HEK293 (cell line): Measurements from ENCODE around the gene USP26.

ENCODE experiments used
- CTCF ChIA-PET: fragments of 350-600 bp; formaldehyde crosslinking; extraction: SDS; loops from one replicate; lab custom pipeline; 2021; ENCODE audit warnings: antibody characterized with exemption; lab: Yijun Ruan, JAX
- POLR2A ChIA-PET: fragments of 300-600 bp; formaldehyde crosslinking; extraction: SDS; loops from one replicate; lab custom pipeline; 2020; ENCODE audit warnings: antibody characterized with exemption, inconsistent platforms; lab: Yijun Ruan, JAX
- H3K27ac ChIP-seq: fragments of 200-500 bp; sonication (Bioruptor generic); 2 replicates; pipeline ENCODE4 v1.5.1; 2014; ENCODE audit warnings: low read depth, low read length, control low read depth, inconsistent platforms; ENCODE audit errors: extremely low read depth
- H3K36me3 ChIP-seq, 2 experiments: fragments of 200-500 bp in 1 of 2; sonication (Bioruptor generic) in 1 of 2; 1 replicate in 1 of 2; 2 replicates in 1 of 2; pipeline ENCODE4 v1.5.1; 2014 to 2017; ENCODE audit warnings: inconsistent platforms in 2 of 2, low read length in 2 of 2; ENCODE audit not compliant: control insufficient read depth in 2 of 2, insufficient read depth in 1 of 2
- H3K4me1 ChIP-seq: fragments of 200-500 bp; sonication (Bioruptor generic); 2 replicates; pipeline ENCODE4 v1.5.1; 2014; ENCODE audit warnings: mild to moderate bottlenecking, low read length, inconsistent platforms; ENCODE audit not compliant: control insufficient read depth, insufficient read depth
- H3K4me3 ChIP-seq: 2 replicates; pipeline ENCODE4 v1.5.1; 2011; ENCODE audit warnings: low read depth, mild to moderate bottlenecking, control low read depth, low read length, moderate library complexity
- H3K9me3 ChIP-seq: fragments of 200-500 bp; sonication (Bioruptor generic); 2 replicates; pipeline ENCODE4 v1.5.1; 2014; ENCODE audit warnings: low read depth, low read length, inconsistent platforms; ENCODE audit not compliant: control insufficient read depth, insufficient read depth
- BCL11B ChIP-seq: fragments of 450-650 bp; formaldehyde crosslinking; IDR thresholded peaks from 2 replicates; pipeline ENCODE4 v1.5.1; 2016; ENCODE audit warnings: low read depth, missing biosample characterization, missing genetic modification characterization
- KLF1 ChIP-seq: fragments of 450-650 bp; formaldehyde crosslinking; IDR thresholded peaks from 2 replicates; pipeline ENCODE4 v1.5.1; 2016; ENCODE audit warnings: missing biosample characterization, missing genetic modification characterization
- KLF8 ChIP-seq: fragments of 450-650 bp; formaldehyde crosslinking; IDR thresholded peaks from 2 replicates; pipeline ENCODE4 v1.5.1; 2016; ENCODE audit warnings: missing biosample characterization, missing genetic modification characterization
- KLF9 ChIP-seq: fragments of 450-650 bp; formaldehyde crosslinking; IDR thresholded peaks from 2 replicates; pipeline ENCODE4 v1.5.1; 2016; ENCODE audit warnings: missing biosample characterization, missing genetic modification characterization, low read depth
- PRDM10 ChIP-seq: fragments of 450-650 bp; formaldehyde crosslinking; IDR thresholded peaks from 2 replicates; pipeline ENCODE4 v1.5.1; 2016; ENCODE audit warnings: missing biosample characterization, missing genetic modification characterization
- PRDM2 ChIP-seq: fragments of 450-650 bp; formaldehyde crosslinking; IDR thresholded peaks from 2 replicates; pipeline ENCODE4 v1.5.1; 2016; ENCODE audit warnings: missing biosample characterization, missing genetic modification characterization, borderline replicate concordance
- WT1 ChIP-seq: fragments of 450-650 bp; formaldehyde crosslinking; IDR thresholded peaks from 2 replicates; pipeline ENCODE4 v1.5.1; 2016; ENCODE audit warnings: missing biosample characterization, missing genetic modification characterization
- ZNF10 ChIP-seq: fragments of 450-650 bp; formaldehyde crosslinking; IDR thresholded peaks from 2 replicates; pipeline ENCODE4 v1.5.1; 2017; ENCODE audit warnings: missing biosample characterization, missing genetic modification characterization
- ZNF140 ChIP-seq: fragments of 450-650 bp; formaldehyde crosslinking; IDR thresholded peaks from 2 replicates; pipeline ENCODE4 v1.5.1; 2016; ENCODE audit warnings: missing biosample characterization, missing genetic modification characterization
- ZNF239 ChIP-seq: fragments of 450-650 bp; formaldehyde crosslinking; IDR thresholded peaks from 2 replicates; pipeline ENCODE4 v1.5.1; 2016; ENCODE audit warnings: missing biosample characterization, missing genetic modification characterization
- ZNF324 ChIP-seq: fragments of 450-650 bp; formaldehyde crosslinking; IDR thresholded peaks from 2 replicates; pipeline ENCODE4 v1.5.1; 2016; ENCODE audit warnings: missing biosample characterization, missing genetic modification characterization
- ZNF48 ChIP-seq: fragments of 450-650 bp; formaldehyde crosslinking; IDR thresholded peaks from 2 replicates; pipeline ENCODE4 v1.5.1; 2016; ENCODE audit warnings: missing biosample characterization, missing genetic modification characterization
- ZNF521 ChIP-seq: fragments of 450-650 bp; formaldehyde crosslinking; IDR thresholded peaks from 2 replicates; pipeline ENCODE4 v1.5.1; 2017; ENCODE audit warnings: missing biosample characterization, mild to moderate bottlenecking, missing genetic modification characterization
- ZNF571 ChIP-seq: fragments of 450-650 bp; formaldehyde crosslinking; IDR thresholded peaks from 2 replicates; pipeline ENCODE4 v1.5.0; 2017; ENCODE audit warnings: missing biosample characterization, missing genetic modification characterization
- ZNF660 ChIP-seq: fragments of 450-650 bp; IDR thresholded peaks from 2 replicates; pipeline ENCODE4 v1.5.1; 2018; ENCODE audit warnings: missing biosample characterization, mild to moderate bottlenecking, missing genetic modification characterization
- ZNF830 ChIP-seq: fragments of 450-650 bp; IDR thresholded peaks from 2 replicates; pipeline ENCODE4 v1.5.0; 2018; ENCODE audit warnings: missing biosample characterization, missing genetic modification characterization, low read depth, mild to moderate bottlenecking, moderate library complexity
- ZNF843 ChIP-seq: fragments of 450-650 bp; formaldehyde crosslinking; IDR thresholded peaks from 2 replicates; pipeline ENCODE4 v1.5.1; 2016; ENCODE audit warnings: missing biosample characterization, missing genetic modification characterization
- TF ChIP-seq, protein P1 (sequence below): fragments of 450-650 bp; formaldehyde crosslinking; IDR thresholded peaks from 2 replicates; pipeline ENCODE4 v1.5.1; 2017; ENCODE audit warnings: missing biosample characterization, missing genetic modification characterization
- TF ChIP-seq, protein P2 (sequence below): fragments of 450-650 bp; formaldehyde crosslinking; IDR thresholded peaks from 2 replicates; pipeline ENCODE4 v1.5.1; 2017; ENCODE audit warnings: missing biosample characterization, mild to moderate bottlenecking, missing genetic modification characterization, moderate library complexity

USP26 gene

GRCh38 chrX:132984058-132984650, 112.8 kb downstream of the USP26 start (continued):
- TF ChIP-seq, protein P1, sequence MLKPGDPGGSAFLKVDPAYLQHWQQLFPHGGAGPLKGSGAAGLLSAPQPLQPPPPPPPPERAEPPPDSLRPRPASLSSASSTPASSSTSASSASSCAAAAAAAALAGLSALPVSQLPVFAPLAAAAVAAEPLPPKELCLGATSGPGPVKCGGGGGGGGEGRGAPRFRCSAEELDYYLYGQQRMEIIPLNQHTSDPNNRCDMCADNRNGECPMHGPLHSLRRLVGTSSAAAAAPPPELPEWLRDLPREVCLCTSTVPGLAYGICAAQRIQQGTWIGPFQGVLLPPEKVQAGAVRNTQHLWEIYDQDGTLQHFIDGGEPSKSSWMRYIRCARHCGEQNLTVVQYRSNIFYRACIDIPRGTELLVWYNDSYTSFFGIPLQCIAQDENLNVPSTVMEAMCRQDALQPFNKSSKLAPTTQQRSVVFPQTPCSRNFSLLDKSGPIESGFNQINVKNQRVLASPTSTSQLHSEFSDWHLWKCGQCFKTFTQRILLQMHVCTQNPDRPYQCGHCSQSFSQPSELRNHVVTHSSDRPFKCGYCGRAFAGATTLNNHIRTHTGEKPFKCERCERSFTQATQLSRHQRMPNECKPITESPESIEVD (tag by site-specific recombination), result peak; percentile 21; the same call in 1 of the 2 replicates
- TF ChIP-seq ZNF571 (tag by site-specific recombination) (no peak), ZNF10 (tag by site-specific recombination) (no peak), WT1 (tag by site-specific recombination) (peak; percentile 57; the same call in 1 of the 2 replicates), KLF8 (tag by site-specific recombination) (no peak), PRDM10 (tag by site-specific recombination) (no peak), ZNF140 (tag by site-specific recombination) (no peak)

DNA sequence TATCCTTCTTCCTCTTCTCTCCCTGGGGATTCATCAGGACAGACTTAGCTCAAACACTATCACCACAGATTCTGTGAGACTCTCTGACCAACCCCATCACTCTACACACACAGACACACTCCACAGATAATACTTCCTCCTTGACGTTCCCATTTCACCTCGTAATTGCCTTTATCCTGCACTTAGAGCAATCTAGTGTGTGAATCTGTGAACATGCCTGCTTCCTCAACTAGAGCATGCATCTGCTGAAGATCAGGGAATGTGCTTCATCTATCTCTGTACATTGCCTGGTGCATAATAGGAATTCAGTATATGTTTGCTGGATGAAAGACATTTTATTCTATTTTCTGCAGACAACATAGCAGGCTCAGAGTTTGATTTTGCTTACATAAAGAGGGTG, 113.4 kb downstream of the USP26 start:
- no peaks in the 10 kb centered on the region; the same call in 1 of the 2 replicates for H3K9me3 ChIP-seq
- H3K36me3 ChIP-seq, result no peaks in the 10 kb centered on the region
- H3K27ac ChIP-seq, result no peak overlapping the region
- TF ChIP-seq KLF1 (tag by site-specific recombination) (no peak), ZNF830 (tag by site-specific recombination) (no peak), ZNF660 (tag by site-specific recombination) (no peak), ZNF521 (tag by site-specific recombination) (no peak), BCL11B (tag by site-specific recombination) (no peak), ZNF239 (tag by site-specific recombination) (no peak), ZNF843 (tag by site-specific recombination) (no peak), ZNF324 (tag by site-specific recombination) (no peak), PRDM2 (no peak), ZNF48 (no peak), KLF9 (tag by site-specific recombination) (no peak)
- TF ChIP-seq, protein P2, sequence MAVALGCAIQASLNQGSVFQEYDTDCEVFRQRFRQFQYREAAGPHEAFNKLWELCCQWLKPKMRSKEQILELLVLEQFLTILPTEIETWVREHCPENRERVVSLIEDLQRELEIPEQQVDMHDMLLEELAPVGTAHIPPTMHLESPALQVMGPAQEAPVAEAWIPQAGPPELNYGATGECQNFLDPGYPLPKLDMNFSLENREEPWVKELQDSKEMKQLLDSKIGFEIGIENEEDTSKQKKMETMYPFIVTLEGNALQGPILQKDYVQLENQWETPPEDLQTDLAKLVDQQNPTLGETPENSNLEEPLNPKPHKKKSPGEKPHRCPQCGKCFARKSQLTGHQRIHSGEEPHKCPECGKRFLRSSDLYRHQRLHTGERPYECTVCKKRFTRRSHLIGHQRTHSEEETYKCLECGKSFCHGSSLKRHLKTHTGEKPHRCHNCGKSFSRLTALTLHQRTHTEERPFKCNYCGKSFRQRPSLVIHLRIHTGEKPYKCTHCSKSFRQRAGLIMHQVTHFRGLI (tag by site-specific recombination), result no peak
- no peak overlapping the region for H3K4me3 ChIP-seq
- no peaks in the 10 kb centered on the region for H3K4me1 ChIP-seq
- ChIA-PET CTCF (interaction anchor here (0.6 to 1.3 kb wide), 2 partner anchors 22 to 189 kb away, joined by 3 read pairs; no protein-coding TSS in a partner anchor), POLR2A (no interaction called here)
